HL-60 (cell line): Measurements from ENCODE around the gene MALL.

Experiments used
- DNase-seq, 2 experiments: peaks; one replicate each; pipeline ENCODE4 v3.0.0-alpha.2; 2010 to 2020; ENCODE audit warnings: low read depth in 1 of 2, low spot score in 1 of 2
- H3K27ac ChIP-seq: fragments of 250-450 bp; sonication (Bioruptor Pico); replicated peaks from 2 replicates; pipeline ENCODE4 v1.5.1; 2020; ENCODE audit warnings: mild to moderate bottlenecking, moderate library complexity
- H3K27me3 ChIP-seq: fragments of 250-450 bp; sonication (Bioruptor Pico); 2 replicates; pipeline ENCODE4 v1.5.1; 2021; ENCODE audit warnings: mild to moderate bottlenecking, moderate library complexity; ENCODE audit not compliant: insufficient read depth, poor library complexity, severe bottlenecking
- H3K4me3 ChIP-seq: replicated peaks from 2 replicates; pipeline ENCODE4 v1.5.1; 2011; ENCODE audit warnings: mild to moderate bottlenecking, control low read depth, low read length; ENCODE audit not compliant: insufficient read depth
- CTCF ChIP-seq: IDR thresholded peaks from one replicate; pipeline ENCODE4 v1.5.1; 2011; ENCODE audit warnings: low read length, control low read depth, inconsistent platforms; ENCODE audit not compliant: insufficient read depth
- GABPA ChIP-seq: IDR thresholded peaks from 2 replicates; pipeline ENCODE4 v1.6.1; 2012; ENCODE audit warnings: low read depth
- POLR2AphosphoS5 ChIP-seq: IDR thresholded peaks from 2 replicates; pipeline ENCODE4 v1.6.1; 2012; ENCODE audit warnings: low read depth
- REST ChIP-seq: IDR thresholded peaks from 2 replicates; pipeline ENCODE4 v1.6.1; 2012; ENCODE audit warnings: low read depth; ENCODE audit not compliant: insufficient replicate concordance
- SPI1 ChIP-seq: IDR thresholded peaks from 2 replicates; pipeline ENCODE4 v1.6.1; 2012; ENCODE audit warnings: low read depth, mild to moderate bottlenecking, borderline replicate concordance

MALL gene

GRCh38 chr2:110121592-110121991, 6.0 kb upstream of the MALL start:
- H3K27me3 ChIP-seq, result peaks cover 2% of the 10 kb centered on the region
- no peak overlapping the region for H3K4me3 ChIP-seq
- no peak for DNase-seq
- H3K27ac ChIP-seq, result no peak overlapping the region
- TF ChIP-seq POLR2AphosphoS5, result no peak
- no peak for TF ChIP-seq SPI1
- TF ChIP-seq CTCF, result no peak
- TF ChIP-seq GABPA, result no peak
- no peak for TF ChIP-seq REST

- Histone ChIP-seq H3K27me3 (peaks cover 2% of the 10 kb centered on the region), H3K27ac (no peak overlapping the region)
- no peak for TF ChIP-seq POLR2AphosphoS5
- no peak for TF ChIP-seq GABPA
- TF ChIP-seq REST, result no peak
- no peak for TF ChIP-seq CTCF
- TF ChIP-seq SPI1, result no peak
Measured at GRCh38 chr2:110121052-110121334, 5.4 kb upstream of the MALL start.

GRCh38 chr2:110120171-110121051, 4.8 kb upstream of the MALL start:
- Histone ChIP-seq H3K27me3 (peaks cover 2% of the 10 kb centered on the region), H3K4me3 (no peak overlapping the region), H3K27ac (no peak overlapping the region)
- no peak for DNase-seq
- TF ChIP-seq REST (no peak), GABPA (no peak), POLR2AphosphoS5 (no peak), SPI1 (no peak), CTCF (no peak)

More at GRCh38 chr2:110121052-110121334, 5.4 kb upstream of the MALL start:
- H3K4me3 ChIP-seq, result no peak overlapping the region
- DNase-seq, result no peak
